Mammary epithelial cell (primary cell): ENCODE results near the gene TLCD1.

Experiments
- CTCF ChIP-seq, 2 donors: IDR thresholded peaks in 1 of 2; conservative IDR thresholded peaks in 1 of 2; 2 replicates each; pipeline ENCODE4 v1.5.1; 2011 to 2012; ENCODE audit warnings: inconsistent platforms in 2 of 2, low read length in 2 of 2, mild to moderate bottlenecking in 2 of 2, control low read depth in 1 of 2, low read depth in 1 of 2; ENCODE audit not compliant: insufficient read depth in 1 of 2; ENCODE audit errors: extremely low read depth in 1 of 2
- EZH2 ChIP-seq: IDR thresholded peaks from 2 replicates; pipeline ENCODE4 v1.6.1; 2012; ENCODE audit warnings: low read length, inconsistent platforms, borderline replicate concordance

DNA sequence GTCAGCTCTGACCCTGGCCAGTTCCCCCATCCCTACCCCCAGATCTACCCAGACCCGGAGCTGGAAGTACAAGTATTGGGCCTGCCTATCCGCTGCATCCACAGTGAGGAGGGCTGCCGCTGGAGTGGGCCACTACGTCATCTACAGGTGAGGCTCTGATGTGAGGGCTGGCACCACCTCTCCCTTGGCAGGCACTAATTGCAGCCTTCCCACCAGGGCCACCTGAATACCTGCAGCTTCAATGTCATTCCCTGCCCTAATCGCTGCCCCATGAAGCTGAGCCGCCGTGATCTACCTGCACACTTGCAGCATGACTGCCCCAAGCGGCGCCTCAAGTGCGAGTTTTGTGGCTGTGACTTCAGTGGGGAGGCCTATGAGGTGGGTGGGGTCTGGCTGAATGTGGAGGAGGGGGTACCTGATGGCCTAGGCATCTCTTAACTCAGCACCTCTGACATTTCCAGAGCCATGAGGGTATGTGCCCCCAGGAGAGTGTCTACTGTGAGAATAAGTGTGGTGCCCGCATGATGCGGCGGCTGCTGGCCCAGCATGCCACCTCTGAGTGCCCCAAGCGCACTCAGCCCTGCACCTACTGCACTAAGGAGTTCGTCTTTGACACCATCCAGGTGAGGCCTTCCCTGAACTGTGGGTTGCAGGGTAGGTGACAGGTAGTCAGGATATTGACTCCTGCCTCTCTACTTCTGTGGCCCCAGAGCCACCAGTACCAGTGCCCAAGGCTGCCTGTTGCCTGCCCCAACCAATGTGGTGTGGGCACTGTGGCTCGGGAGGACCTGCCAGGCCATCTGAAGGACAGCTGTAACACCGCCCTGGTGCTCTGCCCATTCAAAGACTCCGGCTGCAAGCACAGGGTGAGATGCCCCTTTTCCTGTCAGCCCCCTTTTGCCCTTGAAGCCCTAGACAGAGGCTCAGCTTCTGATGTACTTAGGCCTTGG, 22.0 kb upstream of the TLCD1 start:
- peak in 1 of 2 donors; percentile 17 for TF ChIP-seq CTCF (conservative IDR thresholded peaks at IDR 0.05 in 1 of 2, IDR thresholded peaks at IDR 0.05 in 1 of 2; ENCODE audit: extremely low read depth in 1 of 2, insufficient read depth in 1 of 2, low read depth in 1 of 2, low read length in 2 of 2)
- TF ChIP-seq EZH2: no peak
